Measurements from ENCODE around the gene SPATA6.
"Not testable (repeated sequence)": the region's sequence is repeated elsewhere in the genome, so short reads cannot be mapped to it uniquely, and the experiment has no call there.

The SPATA6 gene

DNA sequence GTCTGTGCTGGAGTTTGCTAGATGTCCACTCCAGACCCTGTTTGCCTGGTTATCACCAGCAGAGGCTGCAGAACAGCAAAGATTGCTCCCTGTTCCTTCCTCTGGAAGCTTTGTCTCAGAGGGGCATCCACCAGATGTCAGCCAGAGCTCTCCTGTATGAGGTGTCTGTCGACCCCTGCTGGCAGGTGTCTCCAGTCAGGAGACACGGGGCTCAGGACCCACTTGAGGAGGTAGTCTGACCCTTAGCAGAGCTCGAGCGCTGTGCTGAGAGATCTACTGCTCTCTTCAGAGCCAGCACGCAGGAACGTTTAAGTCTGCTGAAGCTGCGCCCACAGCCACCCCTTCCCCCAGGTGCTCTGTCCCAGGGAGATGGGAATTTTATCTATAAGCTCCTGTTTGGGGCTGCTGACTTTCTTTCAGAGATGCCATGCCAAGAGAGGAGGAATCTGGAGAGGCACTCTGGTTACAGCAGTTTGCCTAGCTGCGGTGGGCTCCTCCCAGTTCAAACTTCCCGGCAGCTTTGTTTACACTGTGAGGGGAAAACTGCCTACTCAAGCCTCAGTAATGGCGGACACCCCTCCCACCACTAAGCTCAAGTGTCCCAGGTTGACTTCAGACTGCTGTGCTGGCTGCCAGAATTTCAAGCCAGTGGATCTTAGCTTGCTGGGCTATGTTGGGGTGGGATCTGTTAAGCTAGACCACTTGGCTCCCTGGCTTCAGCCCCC lies 187.1 kb downstream of the SPATA6 start:
- H3K4me3 Mint-ChIP-seq; ATAC-seq; H3K36me3 Mint-ChIP-seq (ENCODE audit: low read depth); H3K4me1 Mint-ChIP-seq; H3K27ac Mint-ChIP-seq; DNase-seq; H3K27me3 Mint-ChIP-seq: not testable (repeated sequence)
- H3K9me3 Mint-ChIP-seq: peaks cover 17% of the 10 kb centered on the region

DNA sequence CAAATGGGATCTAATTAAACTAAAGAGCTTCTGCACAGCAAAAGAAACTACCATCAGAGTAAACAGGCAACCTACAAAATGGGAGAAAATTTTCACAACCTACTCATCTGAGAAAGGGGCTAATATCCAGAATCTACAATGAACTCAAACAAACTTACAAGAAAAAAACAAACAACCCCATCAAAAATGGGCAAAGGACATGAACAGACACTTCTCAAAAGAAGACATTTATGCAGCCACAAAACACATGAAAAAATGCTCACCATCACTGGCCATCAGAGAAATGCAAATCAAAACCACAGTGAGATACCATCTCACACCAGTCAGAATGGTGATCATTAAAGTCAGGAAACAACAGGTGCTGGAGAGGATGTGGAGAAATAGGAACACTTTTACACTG lies 189.7 kb downstream of the SPATA6 start:
- DNase-seq; H3K27me3 Mint-ChIP-seq; H3K4me1 Mint-ChIP-seq; H3K36me3 Mint-ChIP-seq (ENCODE audit: low read depth); H3K27ac Mint-ChIP-seq; ATAC-seq; H3K4me3 Mint-ChIP-seq: not testable (repeated sequence)
- H3K9me3 Mint-ChIP-seq: peaks cover 21% of the 10 kb centered on the region

DNA sequence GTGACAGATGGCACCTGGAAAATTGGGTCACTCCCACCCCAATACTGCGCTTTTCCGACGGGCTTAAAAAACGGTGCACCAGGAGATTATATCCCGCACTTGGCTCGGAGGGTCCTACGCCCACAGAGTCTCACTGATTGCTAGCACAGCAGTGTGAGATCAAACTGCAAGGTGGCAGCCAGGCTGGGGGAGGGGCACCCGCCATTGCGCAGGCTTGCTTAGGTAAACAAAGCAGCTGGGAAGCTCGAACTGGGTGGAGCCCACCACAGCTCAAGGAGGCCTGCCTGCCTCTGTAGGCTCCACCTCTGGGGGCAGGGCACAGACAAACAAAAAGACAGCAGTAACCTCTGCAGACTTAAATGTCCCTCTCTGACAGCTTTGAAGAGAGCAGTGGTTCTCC lies 194.6 kb downstream of the SPATA6 start:
- peaks cover 18% of the 10 kb centered on the region for H3K9me3 Mint-ChIP-seq
- H3K4me3 Mint-ChIP-seq; H3K4me1 Mint-ChIP-seq; H3K27me3 Mint-ChIP-seq; ATAC-seq; H3K36me3 Mint-ChIP-seq (ENCODE audit: low read depth); H3K27ac Mint-ChIP-seq; DNase-seq: not testable (repeated sequence)

DNA sequence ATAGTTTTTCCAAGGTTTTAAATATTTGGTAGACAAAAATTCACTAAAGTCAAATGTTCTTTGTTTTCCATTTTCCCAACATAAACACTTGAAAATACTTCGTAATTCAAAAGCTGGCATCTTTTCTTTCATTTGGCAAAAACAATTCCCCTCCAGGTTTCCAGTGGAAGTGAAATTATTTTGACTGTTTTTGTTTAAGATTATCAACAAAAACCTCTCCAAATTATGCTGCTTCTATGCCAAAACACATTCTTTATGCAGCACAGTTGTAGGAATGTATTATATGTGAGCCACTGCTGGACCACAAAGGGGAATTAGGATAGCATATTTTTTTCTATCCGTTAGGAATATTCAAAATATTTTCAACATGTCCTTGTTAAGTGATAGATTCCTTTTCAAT lies 205.4 kb downstream of the SPATA6 start:
- Mint-ChIP-seq H3K9me3 (no peaks in the 10 kb centered on the region), H3K27ac (no peak overlapping the region), H3K27me3 (peaks cover 4% of the 10 kb centered on the region), H3K36me3 (ENCODE audit: low read depth) (no peaks in the 10 kb centered on the region), H3K4me1 (no peaks in the 10 kb centered on the region), H3K4me3 (no peak overlapping the region)
- no peak for DNase-seq
- ATAC-seq: no peak

DNA sequence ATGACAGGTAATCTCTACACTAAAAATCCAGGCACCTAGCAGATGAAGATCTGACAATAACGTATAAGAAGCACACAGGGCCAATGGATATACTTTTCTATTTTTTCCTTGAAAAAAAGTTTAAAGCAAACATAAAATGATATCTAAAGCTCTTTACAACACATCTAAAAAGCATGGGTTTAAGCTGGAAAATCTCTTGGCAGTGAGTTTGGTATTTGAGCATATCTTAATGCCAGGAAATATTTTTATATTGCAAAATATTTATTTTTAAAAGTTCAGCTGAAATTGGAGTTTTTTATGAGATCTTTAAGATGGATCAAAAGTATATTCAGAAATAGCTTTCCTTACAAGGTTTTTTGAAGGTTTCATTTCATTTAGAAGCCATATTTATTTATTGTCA lies 209.0 kb downstream of the SPATA6 start:
- Mint-ChIP-seq H3K36me3 (ENCODE audit: low read depth) (no peaks in the 10 kb centered on the region), H3K4me1 (no peaks in the 10 kb centered on the region), H3K9me3 (no peaks in the 10 kb centered on the region), H3K27me3 (peaks cover 8% of the 10 kb centered on the region), H3K4me3 (no peak overlapping the region), H3K27ac (no peak overlapping the region)
- DNase-seq: no peak
- no peak for ATAC-seq

DNA sequence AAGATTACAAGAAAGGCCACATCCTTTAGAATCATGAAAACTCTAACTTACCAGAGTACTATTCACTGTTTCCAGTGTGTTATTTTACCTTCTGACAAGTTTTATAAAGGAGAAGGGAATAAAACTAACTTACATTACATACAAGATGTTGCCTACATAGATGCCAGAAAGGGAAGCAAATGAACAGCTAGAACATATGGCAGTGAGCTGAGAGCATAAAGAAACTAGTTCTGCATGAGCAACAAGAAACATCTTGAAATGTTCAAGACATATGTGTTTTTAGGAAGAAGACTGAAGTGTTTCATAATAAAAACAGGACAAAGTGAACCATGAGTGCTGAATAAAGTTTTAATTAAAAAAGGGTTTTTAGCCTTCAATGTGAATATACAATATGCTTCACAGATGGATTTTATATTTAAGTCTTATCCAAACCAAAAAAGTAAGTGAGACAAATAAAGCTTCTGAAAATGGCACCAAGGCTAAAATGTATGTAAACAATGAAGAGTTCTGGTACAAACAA lies 210.1 kb downstream of the SPATA6 start:
- Mint-ChIP-seq H3K4me3 (no peak overlapping the region), H3K27me3 (peaks cover 8% of the 10 kb centered on the region), H3K27ac (no peak overlapping the region), H3K9me3 (no peaks in the 10 kb centered on the region), H3K36me3 (ENCODE audit: low read depth) (no peaks in the 10 kb centered on the region), H3K4me1 (no peaks in the 10 kb centered on the region)
- ATAC-seq: no peak
- no peak for DNase-seq

DNA sequence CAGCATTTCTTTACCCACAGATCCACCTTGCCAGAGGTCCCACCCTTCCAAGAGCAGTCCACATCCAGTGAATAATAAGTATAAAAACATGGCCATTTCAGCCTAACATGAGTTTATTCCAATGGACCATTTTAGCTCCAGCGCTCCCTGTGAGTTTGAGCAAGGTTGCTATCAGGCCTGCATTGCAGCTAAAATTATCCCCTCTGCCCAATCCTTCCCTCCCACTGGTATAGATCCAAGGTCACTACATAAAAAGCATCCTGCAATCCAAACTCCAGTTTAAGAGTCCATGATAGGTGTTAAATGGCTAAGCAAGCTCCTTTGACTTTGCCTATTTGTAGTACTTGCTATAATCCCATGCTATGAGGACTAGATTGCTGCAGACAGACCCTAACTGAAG lies 213.9 kb downstream of the SPATA6 start:
- Mint-ChIP-seq H3K4me1 (no peaks in the 10 kb centered on the region), H3K27me3 (peaks cover 10% of the 10 kb centered on the region), H3K27ac (no peak overlapping the region), H3K9me3 (no peaks in the 10 kb centered on the region), H3K36me3 (ENCODE audit: low read depth) (no peaks in the 10 kb centered on the region), H3K4me3 (no peak overlapping the region)
- DNase-seq (no peak), ATAC-seq (no peak)

DNA sequence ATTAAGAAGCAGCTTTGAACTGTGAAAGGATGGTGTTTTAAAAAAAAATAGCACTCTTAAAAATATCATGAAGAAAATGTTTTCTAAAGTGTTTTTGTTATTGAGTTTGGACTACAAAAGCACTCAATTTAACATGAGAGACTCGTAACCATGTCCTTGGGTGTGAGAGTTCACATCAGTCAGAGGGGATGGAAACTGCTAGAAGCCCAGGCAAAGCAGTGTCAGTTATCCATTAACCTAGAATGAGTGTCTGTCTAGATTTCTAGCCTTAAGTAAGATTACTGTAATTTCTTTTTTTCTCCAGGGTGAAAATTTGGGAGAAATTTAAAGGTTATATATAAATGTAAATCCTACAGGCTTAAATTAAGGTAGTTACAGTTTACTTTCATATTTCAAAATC lies 217.8 kb downstream of the SPATA6 start:
- H3K9me3 Mint-ChIP-seq: no peaks in the 10 kb centered on the region
- DNase-seq (no peak), ATAC-seq (no peak)
- no peaks in the 10 kb centered on the region for H3K4me1 Mint-ChIP-seq
- H3K27ac Mint-ChIP-seq: no peak overlapping the region
- H3K27me3 Mint-ChIP-seq: peaks cover 8% of the 10 kb centered on the region
- H3K4me3 Mint-ChIP-seq: no peak overlapping the region
- H3K36me3 Mint-ChIP-seq (ENCODE audit: low read depth): no peaks in the 10 kb centered on the region

DNA sequence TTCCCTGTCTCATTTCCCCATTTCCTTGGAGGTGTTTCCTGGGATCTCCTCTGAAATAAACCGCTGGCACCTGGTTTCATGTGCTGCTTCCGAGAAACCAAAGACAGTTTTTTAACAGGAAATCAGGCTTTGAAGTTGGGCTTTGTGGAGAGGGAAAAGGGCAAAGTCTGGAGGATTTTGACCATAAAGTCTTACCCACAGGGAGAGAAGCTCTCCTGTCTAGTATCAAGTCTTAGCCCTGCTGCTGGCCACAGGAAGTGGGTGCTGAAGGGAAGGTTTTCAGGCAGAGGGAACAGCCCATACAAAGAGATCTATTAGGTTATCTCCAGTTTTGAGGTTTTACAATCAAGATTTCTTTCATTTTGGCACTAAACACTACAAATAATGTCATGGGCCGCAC lies 220.2 kb downstream of the SPATA6 start:
- no peak overlapping the region for H3K27ac Mint-ChIP-seq
- no peak overlapping the region for H3K4me3 Mint-ChIP-seq
- H3K9me3 Mint-ChIP-seq: no peaks in the 10 kb centered on the region
- no peaks in the 10 kb centered on the region for H3K36me3 Mint-ChIP-seq (ENCODE audit: low read depth)
- DNase-seq: no peak
- H3K27me3 Mint-ChIP-seq: peaks cover 10% of the 10 kb centered on the region
- ATAC-seq: no peak
- no peaks in the 10 kb centered on the region for H3K4me1 Mint-ChIP-seq

DNA sequence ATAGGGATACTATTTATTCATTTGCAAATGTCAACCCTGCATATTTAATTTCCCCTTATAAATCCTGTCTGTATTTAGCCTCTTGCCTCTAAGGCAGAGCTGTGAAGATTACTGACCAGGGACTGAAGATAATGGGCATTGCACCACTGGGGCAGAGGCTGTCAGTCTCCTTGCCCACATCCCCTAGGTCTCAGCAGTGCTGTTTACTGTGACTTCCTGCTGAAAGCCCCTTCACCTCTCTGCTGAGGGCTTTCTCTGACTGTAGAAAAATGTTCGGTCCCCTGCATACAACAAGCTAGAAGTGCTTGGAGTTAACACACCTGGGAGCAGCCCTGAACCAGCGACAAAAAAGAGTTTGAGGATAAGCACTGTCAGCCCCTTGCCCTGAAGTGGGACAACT lies 220.7 kb downstream of the SPATA6 start:
- no peaks in the 10 kb centered on the region for H3K36me3 Mint-ChIP-seq (ENCODE audit: low read depth)

DNA sequence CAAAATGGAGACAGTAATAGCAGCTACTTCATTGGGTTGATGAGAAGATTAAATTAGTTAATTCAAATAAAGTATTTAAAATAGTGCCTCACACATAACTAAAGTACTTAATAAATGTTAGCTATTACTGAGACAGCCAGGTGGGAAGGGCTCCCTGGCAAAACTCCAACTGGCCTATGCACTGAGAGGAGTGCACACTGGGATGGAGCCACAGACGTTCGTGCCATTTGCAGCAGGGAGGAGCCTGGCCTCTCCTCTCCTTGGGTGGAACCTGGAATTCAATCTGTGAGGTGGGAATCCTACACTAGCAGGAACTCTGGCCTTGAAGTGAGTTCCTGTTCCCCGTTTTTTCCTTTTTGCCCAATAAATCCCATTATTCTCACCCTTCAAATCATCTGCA lies 221.4 kb downstream of the SPATA6 start:
- H3K27ac Mint-ChIP-seq: no peak overlapping the region
- ATAC-seq (no peak), DNase-seq (no peak)
- H3K4me1 Mint-ChIP-seq: no peaks in the 10 kb centered on the region
- no peaks in the 10 kb centered on the region for H3K9me3 Mint-ChIP-seq
- peaks cover 8% of the 10 kb centered on the region for H3K27me3 Mint-ChIP-seq
- H3K4me3 Mint-ChIP-seq: no peak overlapping the region
- H3K36me3 Mint-ChIP-seq (ENCODE audit: low read depth): no peaks in the 10 kb centered on the region

More for the DNA sequence above, 220.7 kb downstream of the SPATA6 start:
- H3K27me3 Mint-ChIP-seq: peaks cover 10% of the 10 kb centered on the region
- no peaks in the 10 kb centered on the region for H3K4me1 Mint-ChIP-seq
- H3K27ac Mint-ChIP-seq: no peak overlapping the region
- no peak overlapping the region for H3K4me3 Mint-ChIP-seq
- DNase-seq (no peak), ATAC-seq (no peak)
- H3K9me3 Mint-ChIP-seq: no peaks in the 10 kb centered on the region

DNA sequence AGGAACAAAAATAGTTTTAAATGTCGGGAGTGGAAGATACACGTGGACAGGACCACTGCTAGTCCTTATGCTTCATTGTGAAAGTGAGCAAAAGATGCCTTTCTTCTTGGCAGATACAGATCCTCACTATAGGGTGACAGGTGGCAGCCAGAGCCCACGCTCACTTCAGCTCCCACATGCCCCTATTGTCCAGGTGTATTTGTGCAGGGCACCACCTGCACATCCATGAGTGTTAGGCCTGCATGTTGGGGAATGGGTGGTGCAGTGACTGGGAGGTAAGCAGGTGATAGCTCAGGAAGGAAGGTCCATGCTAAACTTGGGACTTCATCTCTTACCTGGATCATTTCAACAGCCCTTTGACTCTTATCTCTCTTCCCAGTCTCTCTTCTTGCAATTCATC lies 222.1 kb downstream of the SPATA6 start:
- no peak for DNase-seq
- Mint-ChIP-seq H3K27me3 (peaks cover 6% of the 10 kb centered on the region), H3K4me3 (no peak overlapping the region), H3K36me3 (ENCODE audit: low read depth) (no peaks in the 10 kb centered on the region), H3K27ac (no peak overlapping the region), H3K9me3 (no peaks in the 10 kb centered on the region), H3K4me1 (peaks cover 3% of the 10 kb centered on the region)
- no peak for ATAC-seq

DNA sequence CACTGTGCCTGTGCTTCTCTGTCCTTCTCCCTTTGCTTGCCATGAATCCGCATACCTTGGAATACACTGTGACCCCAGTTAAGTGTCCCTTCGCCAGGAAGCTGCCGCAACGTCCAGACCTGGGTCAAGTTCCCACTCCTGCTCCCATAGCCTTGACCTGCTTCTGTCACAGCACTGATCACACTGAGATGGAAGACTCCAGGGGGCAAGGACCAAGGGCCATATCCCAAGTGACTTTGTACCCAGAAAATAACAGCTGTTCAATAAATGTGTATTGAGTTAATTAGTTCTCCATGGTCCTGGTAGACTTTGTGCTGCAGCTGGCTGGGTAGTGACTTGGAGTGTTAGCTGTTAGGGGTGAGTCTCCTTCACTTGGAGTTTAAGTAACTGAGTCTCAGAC lies 223.6 kb downstream of the SPATA6 start:
- H3K9me3 Mint-ChIP-seq: no peaks in the 10 kb centered on the region
- H3K4me1 Mint-ChIP-seq: peaks cover 3% of the 10 kb centered on the region
- peaks cover 5% of the 10 kb centered on the region for H3K27me3 Mint-ChIP-seq
- no peak overlapping the region for H3K27ac Mint-ChIP-seq
- DNase-seq: no peak
- H3K36me3 Mint-ChIP-seq (ENCODE audit: low read depth): no peaks in the 10 kb centered on the region
- no peak overlapping the region for H3K4me3 Mint-ChIP-seq
- ATAC-seq: no peak

DNA sequence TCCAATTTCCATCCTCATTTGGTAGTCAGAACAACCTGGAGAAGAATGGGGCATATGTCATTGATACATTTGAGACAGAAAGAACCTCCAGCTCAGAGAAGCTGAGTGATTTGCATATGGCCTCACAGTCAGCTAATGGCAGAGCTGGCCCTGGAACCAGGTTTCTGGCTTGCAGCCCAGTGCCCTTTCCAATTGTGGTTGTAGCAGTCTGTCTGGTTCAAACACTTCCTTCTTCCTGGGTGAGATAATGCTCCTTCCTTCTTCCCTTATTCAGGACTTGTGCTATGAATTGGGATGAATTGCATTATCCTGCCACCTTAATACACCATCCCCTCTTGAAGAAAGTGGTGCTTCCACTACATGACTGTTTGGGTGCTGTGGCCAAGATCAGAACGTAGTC lies 225.3 kb downstream of the SPATA6 start:
- DNase-seq (no peak), ATAC-seq (no peak)
- H3K27me3 Mint-ChIP-seq: peaks cover 5% of the 10 kb centered on the region
- H3K36me3 Mint-ChIP-seq (ENCODE audit: low read depth): no peaks in the 10 kb centered on the region
- peaks cover 3% of the 10 kb centered on the region for H3K4me1 Mint-ChIP-seq
- no peak overlapping the region for H3K27ac Mint-ChIP-seq
- no peaks in the 10 kb centered on the region for H3K9me3 Mint-ChIP-seq
- no peak overlapping the region for H3K4me3 Mint-ChIP-seq

Data from activated naive CD8-positive, alpha-beta T cell treated with anti-CD3 and anti-CD28 coated beads, Interleukin-2, amount 50 U/mL, for 24 hours (primary cell).